Retina (tissue), 1 donor: ENCODE results near the gene LRRC74B.
"Not testable (repeated sequence)": the region's sequence is repeated elsewhere in the genome, so short reads cannot be mapped to it uniquely, and the experiment has no call there.

ENCODE experiments used
- DNase-seq: peaks from one replicate; pipeline ENCODE4 v3.0.0-alpha.2; 2016

LRRC74B gene, protein sequence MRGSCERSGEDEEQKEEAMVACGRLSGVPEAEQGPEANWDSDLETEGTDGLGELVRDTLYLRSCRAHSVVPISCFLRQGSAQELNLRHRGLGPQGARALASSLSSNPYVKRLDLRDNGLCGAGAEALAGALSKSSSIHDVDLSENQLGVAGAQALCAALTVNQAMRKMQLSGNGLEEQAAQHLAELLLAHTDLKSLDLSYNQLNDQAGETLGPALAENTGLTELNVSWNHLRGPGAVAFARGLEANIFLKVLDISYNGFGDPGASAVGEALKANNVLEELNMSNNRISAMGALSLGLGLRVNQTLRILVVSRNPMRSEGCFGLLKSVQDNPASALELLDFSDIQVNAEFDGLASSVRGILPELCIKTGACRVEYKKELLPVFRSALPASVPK

DNA sequence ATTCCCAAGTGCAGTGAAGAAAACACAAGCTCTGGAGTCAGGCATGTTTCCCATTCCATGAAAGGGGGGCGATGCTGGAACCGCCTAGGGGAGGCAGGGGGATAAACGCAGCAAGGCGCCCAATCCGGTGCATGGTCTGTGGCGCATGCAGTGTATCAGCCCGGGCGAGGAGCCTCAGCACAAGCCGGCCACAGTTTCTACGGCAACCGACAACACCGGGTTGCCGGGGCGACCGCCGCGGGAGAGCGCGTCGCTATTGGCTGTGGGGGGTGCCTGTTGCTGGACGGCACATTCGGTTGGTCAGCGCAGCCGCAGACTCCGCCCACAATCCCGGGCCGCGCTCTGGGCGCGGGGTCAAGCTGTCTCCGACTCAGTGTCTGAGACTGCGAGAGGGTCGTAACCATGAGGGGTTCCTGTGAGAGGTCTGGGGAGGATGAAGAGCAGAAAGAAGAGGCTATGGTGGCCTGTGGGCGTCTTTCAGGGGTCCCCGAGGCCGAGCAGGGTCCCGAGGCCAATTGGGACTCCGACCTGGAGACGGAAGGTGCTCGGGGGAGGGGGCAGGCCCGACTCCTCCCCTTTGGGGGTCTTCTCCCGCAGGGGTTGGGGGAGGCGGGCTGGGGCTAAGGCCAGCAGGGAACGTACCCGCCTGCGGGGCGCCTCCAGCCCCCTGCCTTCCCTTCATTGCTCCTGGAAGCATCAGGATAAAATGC lies at the start of gene LRRC74B:
TSS of gene LRRC74B (plus strand) at position 362 of the 710 bp plus-strand sequence. CDS start at position 403, 41 bp downstream.
- DNase-seq: peak; percentile 98

- no peak for DNase-seq
Observed at GRCh38 chr22:20996031-20996410, 49.7 kb upstream of the LRRC74B start.

DNA sequence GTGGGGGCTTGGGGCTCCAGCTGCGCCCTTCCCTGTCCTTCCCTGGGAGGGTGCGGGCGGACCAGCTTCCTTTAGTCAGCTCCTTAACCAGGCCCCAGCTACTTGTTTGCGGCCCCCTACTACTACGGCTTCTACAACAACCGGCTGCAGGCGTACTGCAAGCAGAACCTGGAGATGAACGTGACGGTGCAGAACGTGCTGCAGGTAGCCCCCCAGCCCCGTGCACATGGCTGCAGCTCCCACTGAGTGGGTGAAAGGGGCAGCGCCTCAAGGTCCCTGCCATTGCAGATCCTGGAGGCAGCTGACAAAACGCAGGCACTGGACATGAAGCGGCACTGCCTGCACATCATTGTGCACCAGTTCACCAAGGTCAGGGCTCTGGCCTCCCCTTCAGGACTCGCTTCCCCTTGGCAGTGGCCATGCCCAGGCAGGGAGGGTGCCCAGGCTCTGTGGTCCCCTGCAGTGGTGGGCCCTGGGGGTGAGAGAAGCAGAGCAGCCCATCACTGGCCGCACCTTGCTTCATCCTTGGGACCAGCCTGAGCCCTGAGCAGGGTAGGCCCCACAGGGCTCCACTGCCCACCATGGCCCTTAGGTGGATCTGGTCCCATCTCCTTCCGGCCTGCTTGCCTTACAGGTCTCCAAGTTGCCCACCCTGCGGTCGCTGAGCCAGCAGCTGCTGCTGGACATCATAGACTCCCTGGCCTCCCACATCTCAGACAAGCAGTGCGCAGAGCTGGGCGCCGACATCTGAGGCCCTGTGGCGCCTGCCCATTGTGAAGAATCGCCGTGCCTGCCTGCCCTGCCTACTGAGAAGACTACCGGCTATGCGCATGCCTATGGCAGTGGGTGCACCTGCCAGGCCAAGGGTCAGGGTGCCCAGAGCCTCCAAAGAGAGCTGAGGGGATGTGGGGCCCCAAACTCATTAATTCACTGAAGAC lies 48.9 kb upstream of the LRRC74B start:
- DNase-seq: no peak

DNA sequence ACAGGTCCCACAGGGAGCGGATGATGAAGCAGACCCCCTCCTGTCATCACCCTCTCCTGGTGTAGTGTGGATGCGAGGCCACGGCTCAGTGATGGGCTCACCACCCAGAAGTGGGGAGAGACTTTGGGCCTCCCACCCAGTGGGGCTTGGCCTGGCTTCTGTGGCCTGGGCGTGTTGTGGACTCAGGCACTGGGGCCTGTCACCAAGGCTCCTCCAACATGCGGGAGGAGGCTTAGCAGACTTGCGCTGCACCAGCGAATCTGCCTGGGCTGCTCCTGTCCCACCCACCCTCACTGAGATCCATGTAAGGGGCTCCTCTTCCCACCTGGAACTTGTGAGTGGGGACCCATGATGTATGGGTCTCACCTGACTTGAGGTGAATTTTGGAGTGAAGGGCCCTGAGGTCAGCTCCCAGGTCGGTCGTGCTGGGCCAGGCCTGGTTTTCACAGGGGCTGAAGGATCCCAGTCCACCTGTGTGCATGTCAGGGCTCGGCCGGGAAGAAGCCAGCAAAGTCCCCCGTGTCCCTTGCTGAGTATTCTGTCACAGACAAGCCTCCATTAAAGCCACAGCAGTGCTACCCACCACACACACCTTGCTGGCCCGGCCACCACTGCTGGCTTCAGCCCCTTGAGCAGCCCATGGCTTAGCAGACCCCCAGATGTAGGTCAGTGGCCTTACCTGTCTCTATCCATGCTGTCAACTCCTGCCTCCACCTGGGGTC lies 48.0 kb upstream of the LRRC74B start:
- no peak for DNase-seq

DNA sequence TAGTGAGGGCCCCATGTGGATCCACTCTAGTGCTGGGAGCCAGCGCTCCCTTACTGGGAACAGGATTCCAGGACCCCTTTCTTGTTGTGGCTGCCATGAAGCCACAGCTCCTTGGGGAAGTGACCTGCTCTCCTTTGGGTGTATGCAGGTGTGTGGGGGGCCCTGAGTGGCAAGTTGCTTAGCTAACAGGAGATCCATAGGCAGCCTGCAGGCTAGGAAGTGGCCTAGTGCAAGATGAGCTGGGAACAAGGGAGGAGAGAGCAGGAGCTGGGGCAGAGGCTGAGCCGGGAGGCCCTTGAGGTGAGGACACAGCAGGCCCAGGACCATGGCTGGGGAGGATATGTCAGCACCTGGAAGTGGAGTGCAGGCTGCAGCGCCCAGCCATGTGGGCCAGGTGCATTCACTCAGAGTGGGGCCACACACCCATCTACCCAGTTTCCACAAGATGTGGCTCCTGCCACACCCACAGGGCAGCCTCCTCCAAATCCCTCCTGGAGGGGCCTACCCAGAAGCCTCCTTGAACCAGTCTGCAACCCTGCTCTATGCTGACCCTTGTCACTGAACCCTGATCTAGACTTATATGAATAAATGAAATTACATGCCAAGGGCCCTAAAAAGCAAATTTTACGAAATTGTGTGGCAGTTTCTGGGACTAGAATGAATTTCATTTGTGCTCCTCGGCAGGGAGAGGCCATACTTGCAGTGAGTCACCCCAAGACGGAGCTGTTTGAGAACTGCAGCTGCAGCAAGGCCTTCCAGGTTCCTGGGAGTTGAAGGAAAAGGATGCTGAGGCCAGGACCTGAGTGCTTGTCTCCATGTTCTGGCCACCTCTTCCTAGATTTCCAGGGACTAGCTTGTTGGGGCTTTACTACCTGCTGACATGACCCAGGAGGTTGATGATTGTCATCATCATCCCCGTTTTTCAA lies 47.1 kb upstream of the LRRC74B start:
- no peak for DNase-seq

DNA sequence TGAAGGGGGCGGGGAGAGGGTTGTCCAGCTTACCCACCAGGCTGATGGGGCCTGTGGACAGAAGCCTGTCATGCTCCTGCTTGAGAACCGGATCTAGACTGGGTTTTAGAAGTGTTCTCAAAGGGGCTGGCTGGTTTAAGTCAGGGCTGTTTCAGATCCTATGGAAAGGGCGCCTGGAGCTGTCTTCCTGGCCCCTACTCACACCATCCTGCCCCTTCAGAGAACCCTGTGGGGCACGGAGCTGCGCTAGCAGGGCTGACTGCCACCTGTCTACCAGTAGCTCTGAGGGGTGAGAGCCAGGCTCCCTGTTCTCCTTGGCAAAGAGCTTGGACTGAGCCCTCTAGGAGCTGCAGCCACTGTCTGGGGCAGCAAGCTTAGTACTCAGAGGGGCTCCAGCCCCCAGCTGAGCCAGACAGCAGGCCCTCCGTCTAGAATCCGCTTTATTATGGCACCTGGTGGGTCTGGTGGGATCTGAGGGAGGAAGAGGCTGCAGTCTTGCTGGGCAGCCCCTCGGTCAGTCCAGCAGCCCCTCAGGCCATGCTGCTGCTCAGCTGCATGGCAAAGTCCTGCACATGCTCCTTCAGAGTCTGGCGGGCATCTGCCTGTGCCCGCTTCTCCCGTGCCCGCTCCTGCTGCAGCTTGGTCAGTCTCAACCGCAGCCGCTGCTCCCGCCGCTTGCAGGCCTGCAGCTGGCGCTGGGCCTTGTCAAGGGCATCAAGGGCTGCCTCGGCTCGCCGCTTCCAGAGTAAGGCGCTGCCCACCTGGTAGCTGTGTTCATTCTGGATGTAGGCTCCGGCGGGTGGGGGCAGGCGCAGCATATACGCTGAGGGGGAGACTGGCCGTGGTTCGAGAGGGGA lies 46.2 kb upstream of the LRRC74B start:
- DNase-seq: no peak

DNA sequence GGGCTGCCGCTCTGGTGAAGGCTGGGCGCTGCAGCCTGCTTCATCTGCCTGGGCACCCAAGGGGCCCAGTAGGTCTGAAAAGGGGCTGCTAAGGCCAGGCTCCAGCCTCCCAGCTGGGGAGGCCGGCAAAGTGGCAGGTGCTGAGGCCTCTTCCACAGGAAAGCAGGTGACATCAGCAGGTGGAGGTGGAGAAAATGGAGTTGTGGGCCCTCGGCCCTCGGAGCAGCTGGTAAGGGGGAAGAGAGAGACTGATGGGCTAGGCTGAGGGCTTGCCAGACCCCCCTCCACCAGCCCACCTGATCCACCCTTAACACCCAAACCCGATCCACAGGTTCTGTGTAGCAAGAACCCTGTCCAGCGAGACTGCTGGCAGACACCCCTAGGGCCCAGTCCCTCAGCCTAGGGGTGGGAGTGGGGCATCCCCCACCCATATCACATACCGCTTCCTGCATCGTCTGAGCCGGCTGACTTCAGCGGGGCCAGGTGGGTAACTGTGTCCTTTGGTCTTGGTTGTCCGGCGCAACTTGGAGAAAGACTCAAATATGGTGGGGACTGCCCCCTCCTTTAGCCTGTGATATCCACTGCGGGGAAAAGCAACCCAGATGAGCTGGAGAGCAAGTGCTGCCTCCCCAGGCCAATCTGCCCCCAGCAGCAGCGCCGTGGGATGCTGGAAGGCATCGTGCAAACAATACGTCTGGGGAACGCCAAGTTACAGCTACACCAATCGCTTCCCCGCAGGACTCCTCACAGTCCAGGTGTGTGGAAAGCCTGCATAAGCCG lies 45.3 kb upstream of the LRRC74B start:
- DNase-seq: no peak

GRCh38 chr22:21000987-21001600 lies 44.7 kb upstream of the LRRC74B start:
- no peak for DNase-seq

DNA sequence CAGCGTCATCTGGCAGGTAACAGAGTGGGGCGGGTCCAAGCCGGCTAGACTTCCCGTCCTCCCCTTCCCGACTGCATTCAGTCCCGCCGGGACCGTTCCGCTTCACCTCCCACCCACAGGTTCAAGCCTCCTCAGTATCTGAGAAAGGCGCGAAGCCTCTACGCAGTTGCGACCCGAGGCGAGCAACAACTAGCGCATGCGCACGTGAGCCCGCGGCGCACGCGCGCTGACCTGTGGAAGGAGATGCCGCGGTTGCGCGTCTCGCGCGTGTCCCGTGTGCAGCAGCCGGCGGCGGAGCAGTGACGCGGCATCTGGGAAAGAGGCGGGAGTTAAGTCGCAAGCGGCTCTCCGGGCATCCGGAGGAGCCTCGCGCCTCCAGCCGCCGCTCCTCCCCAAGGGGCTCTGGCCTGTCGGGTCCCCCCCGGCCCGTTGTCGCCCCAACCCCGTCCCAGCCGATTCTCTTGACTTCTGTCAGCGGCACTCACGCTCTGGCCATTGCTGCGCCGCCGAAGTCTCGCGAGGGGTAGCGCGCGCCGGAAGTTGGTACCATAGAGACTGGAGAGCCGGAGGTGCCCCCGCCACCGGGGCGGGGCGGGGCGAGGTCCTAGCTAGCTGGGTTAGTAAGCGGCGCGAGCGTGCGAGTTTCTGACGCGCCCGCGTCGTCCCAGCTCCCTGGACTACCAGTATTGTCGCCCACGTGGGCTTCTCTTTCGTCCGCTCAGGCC lies 44.0 kb upstream of the LRRC74B start, which contains the start of gene THAP7:
TSS of gene THAP7 (minus strand) at position 518 of the 725 bp plus-strand sequence. CDS start at position 311, 207 bp downstream.
- peak; percentile 100 for DNase-seq

GRCh38 chr22:21003782-21004181 lies 42.0 kb upstream of the LRRC74B start:
- DNase-seq: no peak

GRCh38 chr22:21009208-21009607 lies 36.5 kb upstream of the LRRC74B start:
- not testable (repeated sequence) for DNase-seq

DNA sequence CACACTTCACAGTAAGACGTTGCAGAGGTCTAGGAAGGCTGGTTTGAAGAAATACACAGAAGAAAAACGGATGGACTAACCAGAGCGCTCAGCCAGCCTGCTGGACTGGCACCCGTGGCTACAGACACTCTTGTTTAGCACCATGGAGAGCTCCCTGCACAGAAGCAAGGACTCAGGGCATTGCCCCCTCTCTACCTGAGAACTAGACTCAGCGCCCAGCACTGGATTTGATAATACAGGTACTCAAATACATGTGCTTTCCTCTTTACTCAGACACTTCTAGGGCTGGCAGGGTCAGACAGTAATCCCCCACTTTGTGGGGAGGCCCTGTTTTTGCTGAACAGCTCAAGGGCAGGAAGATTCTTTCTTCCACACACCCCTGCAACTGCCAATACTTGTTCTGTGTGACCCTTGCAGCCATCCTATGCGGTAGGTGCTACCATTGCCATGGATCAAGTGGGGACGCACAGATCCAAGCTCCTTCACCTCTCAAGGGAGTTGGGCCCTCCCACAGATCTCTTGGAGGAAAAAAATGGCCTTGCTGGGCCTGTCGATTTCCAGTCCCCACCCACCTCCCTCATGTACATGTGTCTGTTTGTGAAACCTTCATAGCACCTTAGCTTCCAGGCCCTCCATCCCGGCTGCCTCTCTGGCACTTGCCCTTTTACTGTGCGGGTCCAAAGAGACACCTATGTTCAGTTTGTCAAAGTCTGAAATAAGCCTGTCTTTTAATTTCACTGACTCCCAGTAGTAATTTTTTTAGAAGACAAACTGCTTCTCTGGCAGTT lies 35.9 kb upstream of the LRRC74B start:
- no peak for DNase-seq

- no peak for DNase-seq
Observed at GRCh38 chr22:21010426-21011113, 35.2 kb upstream of the LRRC74B start.

GRCh38 chr22:21012446-21013407 lies 33.0 kb upstream of the LRRC74B start:
- DNase-seq: no peak

DNA sequence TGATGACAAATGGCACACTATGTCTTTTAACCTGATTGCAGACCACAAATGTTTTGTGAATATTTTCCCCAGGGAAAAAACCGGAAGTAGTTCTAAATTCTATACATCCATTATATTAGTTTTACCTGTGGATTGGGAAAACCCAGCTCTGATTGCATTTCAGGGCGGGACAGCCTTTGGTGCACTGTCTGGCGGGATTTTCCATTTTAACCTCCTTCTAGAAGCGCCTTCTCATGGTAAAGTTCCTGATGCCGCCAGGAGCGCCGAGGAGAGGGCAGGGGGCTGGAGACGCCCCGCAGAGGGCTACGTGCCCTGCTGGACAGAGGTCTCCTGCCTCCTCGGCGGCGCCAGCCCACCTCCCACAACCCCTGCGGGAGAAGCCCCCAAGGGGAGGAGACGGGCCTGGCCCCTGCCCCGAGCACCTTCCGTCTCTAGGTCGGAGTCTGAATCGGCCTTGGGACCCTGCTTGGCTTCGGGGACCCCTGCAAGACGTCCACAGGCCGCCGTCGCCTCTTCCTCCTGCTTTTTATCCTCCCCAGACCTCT lies 32.0 kb upstream of the LRRC74B start:
- DNase-seq: no peak
